ENCODE data around the gene HNRNPH2. TPM values are rescaled to one million over a fixed set of nuclear protein-coding genes. Genes with fewer than 3 reads are reported as not detected.

The HNRNPH2 gene
- total RNA-seq, 4 donors from 2014 or later: 34.5 to 75.0 (median 43.2) TPM

- TF ChIP-seq, protein P1, sequence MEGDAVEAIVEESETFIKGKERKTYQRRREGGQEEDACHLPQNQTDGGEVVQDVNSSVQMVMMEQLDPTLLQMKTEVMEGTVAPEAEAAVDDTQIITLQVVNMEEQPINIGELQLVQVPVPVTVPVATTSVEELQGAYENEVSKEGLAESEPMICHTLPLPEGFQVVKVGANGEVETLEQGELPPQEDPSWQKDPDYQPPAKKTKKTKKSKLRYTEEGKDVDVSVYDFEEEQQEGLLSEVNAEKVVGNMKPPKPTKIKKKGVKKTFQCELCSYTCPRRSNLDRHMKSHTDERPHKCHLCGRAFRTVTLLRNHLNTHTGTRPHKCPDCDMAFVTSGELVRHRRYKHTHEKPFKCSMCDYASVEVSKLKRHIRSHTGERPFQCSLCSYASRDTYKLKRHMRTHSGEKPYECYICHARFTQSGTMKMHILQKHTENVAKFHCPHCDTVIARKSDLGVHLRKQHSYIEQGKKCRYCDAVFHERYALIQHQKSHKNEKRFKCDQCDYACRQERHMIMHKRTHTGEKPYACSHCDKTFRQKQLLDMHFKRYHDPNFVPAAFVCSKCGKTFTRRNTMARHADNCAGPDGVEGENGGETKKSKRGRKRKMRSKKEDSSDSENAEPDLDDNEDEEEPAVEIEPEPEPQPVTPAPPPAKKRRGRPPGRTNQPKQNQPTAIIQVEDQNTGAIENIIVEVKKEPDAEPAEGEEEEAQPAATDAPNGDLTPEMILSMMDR (IDR thresholded peaks at IDR 0.05; ENCODE audit: low read depth): no peak
Measured at GRCh38 chrX:101388604-101389003, 19.4 kb upstream of the HNRNPH2 start.

GRCh38 chrX:101390664-101391525 is 17.1 kb upstream of the HNRNPH2 start, which contains the start of gene RPL36A:
TSS of gene RPL36A (plus strand) at chrX:101391011. CDS start at chrX:101391044, 33 bp downstream.
- TF ChIP-seq, protein P1 (IDR thresholded peaks at IDR 0.05; ENCODE audit: low read depth): no peak

- TF ChIP-seq, protein P1 (IDR thresholded peaks at IDR 0.05; ENCODE audit: low read depth): no peak
Measured at GRCh38 chrX:101391831-101392230, 16.2 kb upstream of the HNRNPH2 start.

DNA sequence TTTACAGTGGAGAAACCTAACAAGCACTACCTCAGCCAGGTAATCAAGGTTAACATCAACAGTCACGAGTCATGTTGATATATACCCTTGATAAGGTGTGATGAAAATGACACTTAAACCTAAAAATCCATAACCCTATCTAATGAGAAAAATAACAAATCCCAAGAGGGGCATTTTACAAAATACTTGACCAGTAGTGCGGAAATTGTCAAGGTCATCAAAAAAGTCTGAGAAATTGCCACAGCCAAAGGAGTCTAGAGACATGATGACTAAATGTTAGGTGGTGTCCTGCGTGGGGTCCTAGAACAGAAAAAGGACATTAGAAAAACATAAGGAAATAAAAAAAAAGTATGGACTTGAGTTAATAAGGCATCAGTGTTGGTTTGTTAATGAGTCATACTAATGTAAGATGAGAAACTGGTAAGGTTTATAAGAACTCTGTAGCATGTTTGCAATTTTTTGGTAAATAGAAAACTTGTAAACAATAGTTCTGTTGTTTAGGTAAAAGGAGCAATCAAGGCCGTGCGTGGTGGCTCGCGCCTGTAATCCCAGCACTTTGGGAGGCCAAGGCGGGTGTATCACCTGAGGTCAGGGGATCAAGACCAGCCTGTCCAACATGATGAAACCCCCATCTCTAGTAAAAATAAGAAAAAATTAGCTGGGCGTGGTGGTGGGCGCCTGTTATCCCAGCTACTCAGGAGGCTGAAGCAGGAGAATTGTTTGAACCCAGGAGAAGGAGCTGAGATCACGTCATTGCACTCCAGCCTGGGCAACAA is 14.3 kb upstream of the HNRNPH2 start:
- TF ChIP-seq, protein P1 (IDR thresholded peaks at IDR 0.05; ENCODE audit: low read depth): no peak

GRCh38 chrX:101394372-101394771 is 13.7 kb upstream of the HNRNPH2 start:
- TF ChIP-seq, protein P1 (IDR thresholded peaks at IDR 0.05; ENCODE audit: low read depth): no peak

DNA sequence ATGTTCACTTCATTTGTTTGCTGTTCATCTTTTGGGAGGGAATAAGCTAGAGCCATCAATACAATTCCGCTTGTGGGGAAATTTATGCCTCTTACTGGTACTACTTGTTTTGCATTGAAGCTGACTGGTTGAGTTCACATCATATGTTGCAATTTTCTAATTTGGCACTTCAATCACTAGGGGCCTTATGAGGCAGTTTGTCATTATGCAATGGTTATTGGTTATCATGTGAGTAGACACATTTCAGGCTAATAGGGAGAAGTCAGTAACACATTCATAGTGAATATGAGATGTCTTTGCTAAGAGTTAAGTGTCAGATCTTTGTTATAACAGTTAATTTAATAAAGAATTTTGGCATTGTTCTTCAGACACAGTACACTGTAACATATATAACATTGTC is 12.2 kb upstream of the HNRNPH2 start:
- TF ChIP-seq, protein P1 (IDR thresholded peaks at IDR 0.05; ENCODE audit: low read depth): no peak

DNA sequence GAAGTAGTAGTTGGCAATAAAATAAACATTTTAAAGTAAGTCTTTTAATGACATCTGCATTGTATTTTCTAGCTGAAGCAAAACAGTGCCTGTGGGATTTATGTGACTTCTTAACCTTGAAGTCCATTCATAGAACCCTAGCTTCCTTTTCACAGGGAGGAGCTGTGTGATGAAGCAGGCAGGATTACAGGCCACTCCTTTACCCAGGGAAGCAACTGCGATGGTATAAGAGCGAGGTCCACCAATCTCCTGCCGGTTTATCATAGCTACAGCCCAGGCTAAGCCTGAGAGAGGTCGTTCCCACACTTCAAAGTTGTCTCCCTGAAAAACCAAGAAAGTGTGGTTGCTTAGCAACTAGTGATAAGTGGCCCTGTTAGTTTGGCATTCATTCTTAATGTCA is 10.2 kb upstream of the HNRNPH2 start:
- TF ChIP-seq, protein P1 (IDR thresholded peaks at IDR 0.05; ENCODE audit: low read depth): no peak
